Dedifferentiated amniotic fluid mesenchymal stem cell (primary cell): ENCODE data around the gene ROR2.
A peak's percentile ranks its signal among the peaks of the same experiment; 100 is the strongest.

ENCODE experiments used
- DNase-seq: peaks from one replicate; pipeline ENCODE4 v3.0.0-alpha.2; 2016; ENCODE audit errors: extremely low spot score

Gene ROR2

DNA sequence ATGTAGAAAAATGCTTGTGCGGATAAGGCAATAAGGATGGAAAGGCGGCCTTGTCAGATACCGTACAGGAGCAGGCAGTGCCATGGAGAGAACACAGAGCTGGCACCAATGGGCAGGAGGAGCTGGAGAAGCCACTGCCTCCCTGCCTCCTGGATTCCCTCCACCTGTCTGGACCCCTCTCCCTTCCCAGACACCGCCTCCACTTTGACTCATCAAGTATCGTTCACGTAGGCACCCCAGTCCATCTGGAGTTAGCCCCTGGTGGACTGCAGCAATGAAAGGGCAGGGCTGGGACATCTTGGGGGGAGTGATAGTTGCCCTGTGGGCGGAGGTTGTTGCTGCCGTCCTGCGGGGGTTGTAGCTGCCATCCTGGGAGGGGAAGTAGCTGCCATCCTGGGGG lies 232.0 kb downstream of the ROR2 start:
- no peak for DNase-seq

DNA sequence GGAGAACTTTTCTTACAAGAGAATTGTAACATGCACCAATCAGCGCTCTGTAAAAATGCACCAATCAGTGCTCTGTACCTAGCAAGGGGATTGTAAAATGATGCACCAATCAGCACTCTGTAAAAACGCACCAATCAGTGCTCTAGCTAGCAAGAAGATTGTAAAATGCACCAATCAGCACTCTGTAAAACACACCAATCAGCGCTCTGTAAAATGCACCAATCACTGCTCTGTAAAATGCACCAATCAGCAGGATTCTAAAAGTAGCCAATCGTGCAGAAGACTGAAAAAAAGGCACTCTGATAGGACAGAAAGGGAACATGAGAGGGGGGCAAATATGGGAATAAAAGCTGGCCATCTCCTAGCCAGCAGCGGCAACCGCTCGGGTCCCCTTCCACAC lies 233.2 kb downstream of the ROR2 start:
- DNase-seq = no peak

DNA sequence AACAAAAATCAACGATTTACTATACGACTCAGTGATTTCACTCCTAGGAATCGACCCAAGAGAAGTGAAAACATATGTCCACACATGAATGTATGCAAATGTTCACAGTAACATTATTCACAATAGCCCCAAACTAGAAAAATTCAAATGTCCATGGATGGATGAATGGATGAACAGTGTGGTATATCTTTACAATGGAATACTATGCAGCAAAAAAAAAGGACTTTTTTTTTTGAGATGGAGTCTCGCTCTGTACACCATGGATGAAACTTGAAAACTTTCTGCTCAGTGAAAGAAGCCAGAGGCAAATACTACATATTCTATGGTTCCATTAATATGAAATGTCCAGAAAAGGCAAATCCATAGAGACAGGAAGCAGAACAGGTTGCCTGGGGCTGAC lies 233.8 kb downstream of the ROR2 start:
- no peak for DNase-seq

DNA sequence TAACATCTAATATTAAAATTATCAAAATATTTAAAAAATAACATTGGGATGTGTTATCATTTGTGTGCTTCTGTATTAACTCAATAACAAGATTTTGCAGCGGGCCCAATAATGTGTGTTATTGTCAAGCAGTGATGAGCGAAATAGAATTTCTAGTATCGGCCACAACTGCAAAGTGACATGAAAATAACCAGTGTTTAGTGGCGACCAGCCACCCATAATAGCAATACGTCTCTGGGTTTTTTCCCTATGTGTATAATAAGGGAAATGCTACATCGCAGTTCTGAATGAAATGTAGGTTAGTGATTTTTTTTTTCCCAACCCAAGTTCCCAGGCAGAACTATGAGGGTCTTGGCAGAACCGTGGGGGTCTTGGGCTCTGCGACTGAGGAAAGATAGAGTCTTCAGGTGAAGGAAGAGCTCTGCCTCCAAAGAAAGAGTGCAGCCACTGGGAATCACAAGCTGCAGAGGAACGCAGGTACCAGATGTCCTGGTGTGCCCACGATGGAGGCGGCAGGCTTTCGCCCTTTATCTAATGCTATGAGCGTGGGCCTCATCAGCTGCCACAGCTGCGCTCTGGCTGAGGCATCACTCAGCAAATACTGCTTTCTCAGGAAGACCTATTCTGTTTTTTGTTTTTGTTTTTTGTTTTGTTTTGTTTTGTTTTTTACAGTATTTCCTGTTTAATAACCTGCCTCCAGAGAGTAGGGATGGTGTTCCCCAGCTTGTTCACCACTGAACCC lies 235.0 kb downstream of the ROR2 start:
- DNase-seq = no peak

GRCh38 chr9:91714020-91714806 lies 235.8 kb downstream of the ROR2 start:
- no peak for DNase-seq

GRCh38 chr9:91712811-91713210 lies 237.2 kb downstream of the ROR2 start:
- no peak for DNase-seq

GRCh38 chr9:91711755-91712601 lies 238.1 kb downstream of the ROR2 start:
- DNase-seq = no peak

- DNase-seq = no peak
Observed at GRCh38 chr9:91710158-91710557, 239.9 kb downstream of the ROR2 start.

GRCh38 chr9:91705386-91705785 lies 244.6 kb downstream of the ROR2 start:
- DNase-seq = no peak

DNA sequence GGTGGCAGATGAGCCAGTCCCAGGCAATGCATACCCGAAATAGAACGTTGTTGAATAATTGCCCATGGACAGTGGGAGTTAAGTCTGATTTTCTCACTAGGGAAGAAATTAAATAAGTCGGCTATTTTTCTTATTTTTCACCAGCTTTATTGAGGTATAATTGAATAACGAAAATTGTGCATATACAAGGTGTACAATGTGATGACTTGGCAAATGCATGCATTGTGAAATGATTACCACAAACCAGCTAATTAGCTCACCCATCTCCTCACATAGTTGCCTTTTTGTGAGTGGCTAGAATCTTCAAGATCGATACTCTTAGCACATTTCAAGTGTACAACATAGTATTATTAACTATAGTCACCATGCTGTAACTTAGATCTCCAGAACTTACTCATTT lies 249.6 kb downstream of the ROR2 start:
- DNase-seq = no peak

- no peak for DNase-seq
Observed at GRCh38 chr9:91698266-91698665, 251.8 kb downstream of the ROR2 start.

- DNase-seq = no peak
Observed at GRCh38 chr9:91697201-91697600, 252.8 kb downstream of the ROR2 start.

GRCh38 chr9:91694081-91694870 lies 255.8 kb downstream of the ROR2 start:
- no peak for DNase-seq

DNA sequence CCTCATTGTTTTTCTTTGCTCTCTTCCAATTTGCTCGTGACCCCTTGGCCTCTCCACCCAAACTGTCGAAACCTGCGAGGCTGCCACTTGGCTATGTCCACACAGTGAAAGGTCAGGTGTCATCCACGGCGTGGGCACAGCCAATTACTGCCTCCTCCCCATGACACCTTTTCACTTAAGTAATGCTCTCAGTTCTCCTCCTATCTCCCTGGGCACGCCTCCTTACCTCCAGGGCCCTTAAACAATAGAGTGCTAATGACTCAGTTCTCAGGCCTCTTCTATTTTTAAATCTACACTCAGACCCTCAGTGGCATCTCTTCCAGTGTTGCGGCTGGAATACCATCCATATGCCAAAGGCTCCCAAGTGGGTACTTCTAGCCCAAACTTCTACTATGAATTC lies 256.8 kb downstream of the ROR2 start:
- DNase-seq = no peak

GRCh38 chr9:91690540-91691249 lies 259.3 kb downstream of the ROR2 start:
- DNase-seq = no peak

GRCh38 chr9:91689006-91689405 lies 261.0 kb downstream of the ROR2 start:
- DNase-seq = no peak

- DNase-seq = no peak
Observed at GRCh38 chr9:91683269-91683668, 266.8 kb downstream of the ROR2 start.

GRCh38 chr9:91682806-91683205 lies 267.2 kb downstream of the ROR2 start:
- no peak for DNase-seq

GRCh38 chr9:91681461-91682305 lies 268.3 kb downstream of the ROR2 start:
- peak; percentile 21 for DNase-seq

- no peak for DNase-seq
Observed at GRCh38 chr9:91680998-91681397, 269.0 kb downstream of the ROR2 start.
